ENCODE data around the gene NEURL1.

NEURL1 gene

GRCh38 chr10:103546401-103546800 is 52.9 kb downstream of the NEURL1 start:
- no peak for DNase-seq (ENCODE audit: low read depth)

GRCh38 chr10:103547391-103547946 is 54.0 kb downstream of the NEURL1 start:
- no peak for DNase-seq (ENCODE audit: low read depth)

GRCh38 chr10:103548006-103548405 is 54.5 kb downstream of the NEURL1 start:
- no peak for DNase-seq (ENCODE audit: low read depth)

- no peak for DNase-seq (ENCODE audit: low read depth)
Measured at GRCh38 chr10:103548581-103549348, 55.3 kb downstream of the NEURL1 start.

GRCh38 chr10:103549349-103549685 is 55.8 kb downstream of the NEURL1 start:
- DNase-seq (ENCODE audit: low read depth), result no peak

GRCh38 chr10:103550229-103550628 is 56.7 kb downstream of the NEURL1 start:
- DNase-seq (ENCODE audit: low read depth), result no peak

GRCh38 chr10:103551619-103552602 is 58.4 kb downstream of the NEURL1 start:
- no peak for DNase-seq (ENCODE audit: low read depth)

GRCh38 chr10:103552856-103553742 is 59.6 kb downstream of the NEURL1 start:
- no peak for DNase-seq (ENCODE audit: low read depth)

GRCh38 chr10:103553743-103554487 is 60.4 kb downstream of the NEURL1 start:
- no peak for DNase-seq (ENCODE audit: low read depth)

- DNase-seq (ENCODE audit: low read depth), result no peak
Measured at GRCh38 chr10:103554488-103555324, 61.2 kb downstream of the NEURL1 start.

- no peak for DNase-seq (ENCODE audit: low read depth)
Measured at GRCh38 chr10:103555325-103555649, 61.8 kb downstream of the NEURL1 start.

- no peak for DNase-seq (ENCODE audit: low read depth)
Measured at GRCh38 chr10:103555712-103556111, 62.2 kb downstream of the NEURL1 start.

- no peak for DNase-seq (ENCODE audit: low read depth)
Measured at GRCh38 chr10:103556383-103557007, 63.0 kb downstream of the NEURL1 start.

- DNase-seq (ENCODE audit: low read depth), result no peak
Measured at GRCh38 chr10:103557455-103557854, 64.0 kb downstream of the NEURL1 start.

GRCh38 chr10:103558911-103559310 is 65.4 kb downstream of the NEURL1 start:
- no peak for DNase-seq (ENCODE audit: low read depth)

- no peak for DNase-seq (ENCODE audit: low read depth)
Measured at GRCh38 chr10:103559776-103560175, 66.3 kb downstream of the NEURL1 start.

- DNase-seq (ENCODE audit: low read depth), result no peak
Measured at GRCh38 chr10:103560886-103561285, 67.4 kb downstream of the NEURL1 start.

GRCh38 chr10:103562383-103562782 is 68.9 kb downstream of the NEURL1 start:
- no peak for DNase-seq (ENCODE audit: low read depth)

GRCh38 chr10:103563231-103564115 is 70.0 kb downstream of the NEURL1 start:
- DNase-seq (ENCODE audit: low read depth), result no peak
